K562 (cell line): ENCODE data around the gene FAAH. TPM values are rescaled to one million over a fixed set of nuclear protein-coding genes. Genes with fewer than 3 reads are reported as not detected.

Experiments
- BRD9 ChIP-seq: fragments of 450-650 bp; IDR thresholded peaks from 2 replicates; pipeline ENCODE4 v1.6.1; 2018; ENCODE audit warnings: low read depth; ENCODE audit not compliant: partially characterized antibody
- CHD1 ChIP-seq: fragments of 200-600 bp; sonication (generic); IDR thresholded peaks from one replicate; pipeline ENCODE4 v1.6.1; 2012; ENCODE audit warnings: mild to moderate bottlenecking, moderate library complexity, low read length, inconsistent platforms
- KDM4B ChIP-seq, 2 experiments: fragments of 450-650 bp in 1 of 2; sonication (generic) in 1 of 2; IDR thresholded peaks; 2 replicates each; pipeline ENCODE4 v1.6.1; 2016 to 2017; ENCODE audit warnings: borderline replicate concordance in 2 of 2, antibody characterized with exemption in 1 of 2, low read depth in 1 of 2, mild to moderate bottlenecking in 1 of 2
- MAZ ChIP-seq, 2 experiments: fragments of 450-650 bp in 1 of 2; sonication (generic) in 1 of 2; formaldehyde crosslinking; IDR thresholded peaks in 1 of 2; conservative IDR thresholded peaks in 1 of 2; 2 replicates each; pipeline versions ENCODE4 v1.4.0 to v1.5.0; 2020; ENCODE audit warnings: mild to moderate bottlenecking in 1 of 2, missing genetic modification reagents in 1 of 2
- MCM2 ChIP-seq: fragments of 450-650 bp; IDR thresholded peaks from 2 replicates; pipeline ENCODE4 v1.6.1; 2017; ENCODE audit warnings: low read depth, mild to moderate bottlenecking
- SMAD4 ChIP-seq: fragments of 250-450 bp; sonication (Bioruptor Pico); conservative IDR thresholded peaks from 2 replicates; pipeline ENCODE4 v1.8.0; 2021; ENCODE audit warnings: inconsistent platforms, mild to moderate bottlenecking, moderate library complexity
- SRSF7 ChIP-seq: fragments of 200-400 bp; formaldehyde crosslinking; optimal IDR thresholded peaks from 2 replicates; pipeline ENCODE3; 2017; ENCODE audit warnings: mild to moderate bottlenecking, low read depth, low read length
- TBL1XR1 ChIP-seq, 2 experiments: IDR thresholded peaks; 2 replicates each; pipeline ENCODE4 v1.6.1; 2012; ENCODE audit warnings: improper control_type of control experiment in 2 of 2, low read length in 2 of 2, mild to moderate bottlenecking in 1 of 2
- TCF7 ChIP-seq: sonication (generic); IDR thresholded peaks from 2 replicates; pipeline ENCODE4 v1.6.1; 2016; ENCODE audit warnings: antibody characterized with exemption, borderline replicate concordance
- ZC3H11A ChIP-seq: IDR thresholded peaks from 2 replicates; pipeline ENCODE4 v1.6.1; 2012; ENCODE audit warnings: low read depth, low read length, improper control_type of control experiment
- ZFPM2 ChIP-seq: fragments of 250-450 bp; sonication (Bioruptor Pico); IDR thresholded peaks from 2 replicates; pipeline ENCODE4 v1.5.1; 2022; ENCODE audit warnings: mild to moderate bottlenecking
- ZNF41 ChIP-seq: fragments of 250-450 bp; sonication (Bioruptor Pico); conservative IDR thresholded peaks from 2 replicates; pipeline ENCODE4 v1.4.0; 2020; ENCODE audit warnings: mild to moderate bottlenecking
- ZNF668 ChIP-seq: fragments of 250-450 bp; sonication (Bioruptor Pico); IDR thresholded peaks from 2 replicates; pipeline ENCODE4 v1.8.0; 2022; ENCODE audit warnings: mild to moderate bottlenecking, inconsistent platforms
- ZNF778 ChIP-seq: fragments of 450-650 bp; formaldehyde crosslinking; IDR thresholded peaks from 2 replicates; pipeline ENCODE4 v1.4.0; 2020; ENCODE audit warnings: mild to moderate bottlenecking, moderate library complexity
- polyA plus RNA-seq, 8 experiments: library from polyadenylated mRNA; depleted of rRNA in 4 of 8; stranded (reverse) in 5 of 8; unstranded in 3 of 8; fragments of >200 nt; fragmentation: Nextera tagmentation in 2 of 8; fragmentation: Illumina TruSeq in 1 of 8; extraction: Ambion mirVana in 2 of 8; extraction: Trizol in 1 of 8; gene quantifications; 2 replicates each; pipeline versions ENCODE4 v1.2.1 to v1.2.3, GENCODE V29; 2011 to 2014; ENCODE audit warnings: inconsistent platforms in 1 of 8, missing spikeins in 1 of 8
- total RNA-seq, 7 experiments: library from RNA; depleted of rRNA in 6 of 7; stranded (reverse); fragments of >200 nt in 6 of 7; fragmentation: Illumina TruSeq in 2 of 7; extraction: Trizol in 2 of 7; gene quantifications; 2 replicates each; pipeline versions ENCODE4 v1.2.1 to v1.2.3, GENCODE V29; 2011 to 2021; ENCODE audit warnings: low replicate concordance in 1 of 7
- TF ChIP-seq, protein P1 (sequence below), 2 experiments: fragments of 450-650 bp in 1 of 2; IDR thresholded peaks; 2 replicates each; pipeline ENCODE4 v1.6.1; 2011 to 2017; ENCODE audit warnings: low read depth in 2 of 2, antibody characterized with exemption in 1 of 2, borderline replicate concordance in 1 of 2, low read length in 1 of 2, mild to moderate bottlenecking in 1 of 2, mixed read lengths in 1 of 2; ENCODE audit not compliant: control insufficient read depth in 1 of 2
- TF ChIP-seq, protein P2 (sequence below), 2 experiments: IDR thresholded peaks; 2 replicates each; pipeline ENCODE4 v1.6.1; 2011; ENCODE audit warnings: borderline replicate concordance in 1 of 2, control low read depth in 1 of 2, low read depth in 1 of 2, low read length in 1 of 2, mild to moderate bottlenecking in 1 of 2, mixed read lengths in 1 of 2, moderate library complexity in 1 of 2; ENCODE audit not compliant: insufficient read depth in 1 of 2, insufficient read length in 1 of 2, poor library complexity in 1 of 2, severe bottlenecking in 1 of 2; ENCODE audit errors: extremely low read depth in 1 of 2
- TF ChIP-seq, protein P3 (sequence below): sonication (generic); formaldehyde crosslinking; IDR thresholded peaks from 2 replicates; pipeline ENCODE4 v1.8.0; 2022; ENCODE audit warnings: mild to moderate bottlenecking, low read depth, missing genetic modification reagents
- TF ChIP-seq, protein P4 (sequence below): fragments of 450-650 bp; IDR thresholded peaks from 2 replicates; pipeline ENCODE4 v1.6.1; 2016
- TF ChIP-seq, protein P5 (sequence below): sonication (generic); formaldehyde crosslinking; IDR thresholded peaks from 2 replicates; pipeline ENCODE4 v1.8.0; 2022; ENCODE audit warnings: missing genetic modification reagents, mild to moderate bottlenecking, moderate library complexity, borderline replicate concordance

FAAH gene
- total and polyA plus RNA-seq, 9 of the 15 experiments (the other 6 are each of a cell fraction or from before 2014, with no cell fraction given) = 0.06 to 1.1 (median 0.32) TPM

DNA sequence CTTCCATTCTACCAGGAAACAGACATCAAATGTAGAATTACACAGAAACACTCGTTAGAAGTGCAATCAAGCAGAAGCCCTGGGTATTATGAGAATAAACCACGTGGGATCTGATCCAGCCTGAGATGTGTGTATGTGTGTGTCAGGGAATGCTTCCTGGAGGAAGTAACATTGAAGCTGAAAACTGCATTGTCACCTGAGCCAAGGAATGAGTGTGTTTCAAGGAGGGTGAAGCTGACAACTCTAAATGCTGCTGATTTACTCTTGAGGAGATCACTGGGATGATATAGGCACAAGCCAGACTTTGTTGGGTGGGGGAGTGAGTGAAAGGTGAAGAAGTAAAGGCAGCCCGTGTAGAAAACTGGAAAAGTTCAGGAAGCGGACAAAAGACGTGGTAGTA lies 27.6 kb downstream of the FAAH start (continued):
- TF ChIP-seq BRD9 (no peak), MCM2 (no peak), TBL1XR1 (IDR thresholded peaks at IDR 0.05; ENCODE audit: low read length in 2 of 2) (0 out of 4 replicates have a peak, but pooled peaks of 1 of the 2 experiments have one; percentile 21), ZFPM2 (CRISPR knock-in tag) (no peak), CHD1 (no peak), ZNF668 (CRISPR knock-in tag) (no peak), KDM4B (IDR thresholded peaks at IDR 0.05; ENCODE audit: borderline replicate concordance in 2 of 2, low read depth in 1 of 2) (no peak), TCF7 (no peak), SRSF7 (no peak), MAZ (CRISPR knock-in tag; conservative IDR thresholded peaks at IDR 0.05 in 1 of 2, IDR thresholded peaks at IDR 0.05 in 1 of 2) (no peak), ZNF41 (CRISPR knock-in tag) (no peak), ZC3H11A (no peak), ZNF778 (CRISPR knock-in tag) (no peak), SMAD4 (0 out of 2 replicates have a peak, but pooled peaks have one; percentile 24)
- TF ChIP-seq, protein P1, sequence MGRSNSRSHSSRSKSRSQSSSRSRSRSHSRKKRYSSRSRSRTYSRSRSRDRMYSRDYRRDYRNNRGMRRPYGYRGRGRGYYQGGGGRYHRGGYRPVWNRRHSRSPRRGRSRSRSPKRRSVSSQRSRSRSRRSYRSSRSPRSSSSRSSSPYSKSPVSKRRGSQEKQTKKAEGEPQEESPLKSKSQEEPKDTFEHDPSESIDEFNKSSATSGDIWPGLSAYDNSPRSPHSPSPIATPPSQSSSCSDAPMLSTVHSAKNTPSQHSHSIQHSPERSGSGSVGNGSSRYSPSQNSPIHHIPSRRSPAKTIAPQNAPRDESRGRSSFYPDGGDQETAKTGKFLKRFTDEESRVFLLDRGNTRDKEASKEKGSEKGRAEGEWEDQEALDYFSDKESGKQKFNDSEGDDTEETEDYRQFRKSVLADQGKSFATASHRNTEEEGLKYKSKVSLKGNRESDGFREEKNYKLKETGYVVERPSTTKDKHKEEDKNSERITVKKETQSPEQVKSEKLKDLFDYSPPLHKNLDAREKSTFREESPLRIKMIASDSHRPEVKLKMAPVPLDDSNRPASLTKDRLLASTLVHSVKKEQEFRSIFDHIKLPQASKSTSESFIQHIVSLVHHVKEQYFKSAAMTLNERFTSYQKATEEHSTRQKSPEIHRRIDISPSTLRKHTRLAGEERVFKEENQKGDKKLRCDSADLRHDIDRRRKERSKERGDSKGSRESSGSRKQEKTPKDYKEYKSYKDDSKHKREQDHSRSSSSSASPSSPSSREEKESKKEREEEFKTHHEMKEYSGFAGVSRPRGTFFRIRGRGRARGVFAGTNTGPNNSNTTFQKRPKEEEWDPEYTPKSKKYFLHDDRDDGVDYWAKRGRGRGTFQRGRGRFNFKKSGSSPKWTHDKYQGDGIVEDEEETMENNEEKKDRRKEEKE (IDR thresholded peaks at IDR 0.05; ENCODE audit: borderline replicate concordance in 1 of 2, control insufficient read depth in 1 of 2, low read depth in 2 of 2, low read length in 1 of 2) = no peak
- TF ChIP-seq, protein P2, sequence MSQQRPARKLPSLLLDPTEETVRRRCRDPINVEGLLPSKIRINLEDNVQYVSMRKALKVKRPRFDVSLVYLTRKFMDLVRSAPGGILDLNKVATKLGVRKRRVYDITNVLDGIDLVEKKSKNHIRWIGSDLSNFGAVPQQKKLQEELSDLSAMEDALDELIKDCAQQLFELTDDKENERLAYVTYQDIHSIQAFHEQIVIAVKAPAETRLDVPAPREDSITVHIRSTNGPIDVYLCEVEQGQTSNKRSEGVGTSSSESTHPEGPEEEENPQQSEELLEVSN (IDR thresholded peaks at IDR 0.05; ENCODE audit: borderline replicate concordance in 1 of 2, extremely low read depth in 1 of 2, insufficient read depth in 1 of 2, insufficient read length in 1 of 2, low read depth in 1 of 2, low read length in 1 of 2, poor library complexity in 1 of 2, severe bottlenecking in 1 of 2) = no peak
- TF ChIP-seq, protein P3, sequence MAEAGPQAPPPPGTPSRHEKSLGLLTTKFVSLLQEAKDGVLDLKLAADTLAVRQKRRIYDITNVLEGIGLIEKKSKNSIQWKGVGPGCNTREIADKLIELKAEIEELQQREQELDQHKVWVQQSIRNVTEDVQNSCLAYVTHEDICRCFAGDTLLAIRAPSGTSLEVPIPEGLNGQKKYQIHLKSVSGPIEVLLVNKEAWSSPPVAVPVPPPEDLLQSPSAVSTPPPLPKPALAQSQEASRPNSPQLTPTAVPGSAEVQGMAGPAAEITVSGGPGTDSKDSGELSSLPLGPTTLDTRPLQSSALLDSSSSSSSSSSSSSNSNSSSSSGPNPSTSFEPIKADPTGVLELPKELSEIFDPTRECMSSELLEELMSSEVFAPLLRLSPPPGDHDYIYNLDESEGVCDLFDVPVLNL (CRISPR knock-in tag) = no peak
- TF ChIP-seq, protein P4, sequence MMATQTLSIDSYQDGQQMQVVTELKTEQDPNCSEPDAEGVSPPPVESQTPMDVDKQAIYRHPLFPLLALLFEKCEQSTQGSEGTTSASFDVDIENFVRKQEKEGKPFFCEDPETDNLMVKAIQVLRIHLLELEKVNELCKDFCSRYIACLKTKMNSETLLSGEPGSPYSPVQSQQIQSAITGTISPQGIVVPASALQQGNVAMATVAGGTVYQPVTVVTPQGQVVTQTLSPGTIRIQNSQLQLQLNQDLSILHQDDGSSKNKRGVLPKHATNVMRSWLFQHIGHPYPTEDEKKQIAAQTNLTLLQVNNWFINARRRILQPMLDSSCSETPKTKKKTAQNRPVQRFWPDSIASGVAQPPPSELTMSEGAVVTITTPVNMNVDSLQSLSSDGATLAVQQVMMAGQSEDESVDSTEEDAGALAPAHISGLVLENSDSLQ = peak; percentile 90
- TF ChIP-seq, protein P5, sequence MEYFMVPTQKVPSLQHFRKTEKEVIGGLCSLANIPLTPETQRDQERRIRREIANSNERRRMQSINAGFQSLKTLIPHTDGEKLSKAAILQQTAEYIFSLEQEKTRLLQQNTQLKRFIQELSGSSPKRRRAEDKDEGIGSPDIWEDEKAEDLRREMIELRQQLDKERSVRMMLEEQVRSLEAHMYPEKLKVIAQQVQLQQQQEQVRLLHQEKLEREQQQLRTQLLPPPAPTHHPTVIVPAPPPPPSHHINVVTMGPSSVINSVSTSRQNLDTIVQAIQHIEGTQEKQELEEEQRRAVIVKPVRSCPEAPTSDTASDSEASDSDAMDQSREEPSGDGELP = no peak
